GM21390 (cell line): ENCODE measurements around the gene CYSRT1.
"Not testable (repeated sequence)": the region's sequence is repeated elsewhere in the genome, so short reads cannot be mapped to it uniquely, and the experiment has no call there.

Source experiments
- ATAC-seq: cut with Tn5 transposase; IDR thresholded peaks from one replicate; pipeline ENCODE4 v1.9.1; 2021; ENCODE audit not compliant: unreplicated experiment

The CYSRT1 gene

DNA sequence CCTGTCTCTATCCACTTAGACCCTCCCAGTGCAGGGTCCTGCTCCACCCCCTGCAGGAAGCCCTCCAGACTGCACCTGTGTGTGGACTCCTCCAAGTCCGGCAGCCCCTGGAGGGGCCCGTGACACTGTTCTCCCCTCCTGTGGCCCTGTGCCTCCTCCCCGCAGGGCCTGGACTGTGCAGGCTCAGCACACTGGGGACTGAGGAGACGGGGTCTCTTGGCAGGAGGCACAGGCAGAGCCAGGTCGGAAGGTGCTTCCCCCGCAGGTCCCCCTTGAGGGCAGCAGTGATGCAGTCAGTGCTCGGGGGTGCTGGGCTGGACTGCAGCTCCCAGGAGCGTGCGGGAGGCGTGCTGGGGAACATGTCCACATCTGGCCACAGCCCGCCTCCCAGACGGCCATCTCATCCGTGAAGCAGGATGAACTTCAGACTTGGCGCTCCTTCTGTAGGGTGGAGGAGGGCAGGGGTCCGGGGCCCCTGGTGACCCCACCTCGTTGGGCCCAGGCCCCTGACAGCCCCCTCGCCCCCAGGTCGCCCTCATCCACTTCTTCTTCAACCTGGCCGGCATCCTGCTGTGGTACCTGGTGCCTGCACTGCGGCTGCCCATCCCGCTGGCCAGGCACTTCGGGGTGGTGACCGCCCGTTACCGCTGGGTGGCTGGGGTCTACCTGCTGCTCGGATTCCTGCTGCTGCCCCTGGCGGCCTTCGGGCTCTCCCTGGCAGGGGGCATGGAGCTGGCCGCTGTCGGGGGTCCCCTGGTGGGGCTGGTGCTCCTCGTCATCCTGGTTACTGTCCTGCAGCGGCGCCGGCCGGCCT is 10.7 kb downstream of the CYSRT1 start:
- no peak for ATAC-seq

- no peak for ATAC-seq
Observed at GRCh38 chr9:137236238-137236935, 11.4 kb downstream of the CYSRT1 start.

GRCh38 chr9:137236936-137237421 is 12.0 kb downstream of the CYSRT1 start:
- ATAC-seq, result no peak

GRCh38 chr9:137237759-137238726 is 13.1 kb downstream of the CYSRT1 start:
- ATAC-seq, result no peak

DNA sequence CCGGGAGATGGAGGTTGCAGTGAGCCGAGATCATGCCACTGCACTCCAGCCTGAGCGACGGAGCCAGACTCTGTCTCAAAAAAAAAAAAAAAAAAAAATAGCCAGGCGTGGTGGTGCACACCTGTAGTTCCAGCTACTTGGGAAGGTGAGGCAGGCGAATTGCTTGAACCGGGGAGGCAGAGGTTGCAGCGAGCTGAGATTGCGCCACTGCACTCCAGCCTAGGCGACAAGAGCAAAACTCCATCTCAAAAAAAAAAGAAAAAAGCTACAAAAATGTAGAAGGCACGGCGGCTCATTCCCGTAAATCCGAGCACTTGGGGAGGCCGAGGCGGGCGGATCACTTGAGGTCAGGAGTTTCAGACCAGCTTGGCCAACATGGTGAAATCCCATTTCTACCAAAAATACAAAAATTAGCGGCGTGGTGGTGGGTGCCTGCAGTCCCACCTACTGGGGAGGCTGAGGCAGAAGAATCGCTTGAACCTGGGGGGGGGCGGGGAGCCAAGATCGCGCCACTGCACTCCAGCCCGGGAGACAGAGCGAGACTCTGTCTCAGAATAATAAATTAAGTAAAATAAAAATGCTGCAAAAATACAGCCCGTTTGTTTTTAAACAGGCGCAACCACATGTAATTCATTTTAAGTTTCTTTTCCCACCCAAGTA is 14.7 kb downstream of the CYSRT1 start:
- not testable (repeated sequence) for ATAC-seq

DNA sequence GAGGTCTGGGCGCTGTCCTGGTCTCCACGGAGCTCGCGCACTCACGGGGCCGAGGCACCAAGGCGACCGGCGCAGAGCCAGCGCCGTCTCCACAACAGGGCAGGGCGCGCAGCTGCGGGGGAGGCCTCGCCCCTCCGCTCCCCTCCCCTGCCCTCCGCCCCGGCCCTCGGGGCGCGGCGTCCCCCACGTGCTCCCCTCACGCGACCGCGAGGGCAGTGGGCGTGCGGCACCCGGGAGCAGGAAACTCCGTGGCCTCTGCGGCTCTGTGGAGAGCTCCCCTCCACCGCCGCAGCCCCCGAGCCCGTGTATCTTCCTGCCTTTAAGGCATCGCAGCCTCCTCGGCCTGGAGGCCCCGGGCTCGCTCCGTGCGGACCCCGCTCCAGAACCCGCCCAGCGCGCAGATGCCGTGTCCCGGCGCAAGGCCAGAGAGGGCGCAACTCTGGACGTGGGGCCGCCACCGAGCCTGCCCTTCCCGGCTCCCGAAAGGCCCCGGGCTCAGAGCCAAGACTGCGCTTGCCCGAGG is 15.4 kb downstream of the CYSRT1 start:
- peak; percentile 28 for ATAC-seq

- ATAC-seq, result peak; percentile 70
Observed at GRCh38 chr9:137240841-137241489, 16.0 kb downstream of the CYSRT1 start, which contains the start of gene TUBB4B. Gene TUBB4B (plus strand): TSS chr9:137241287. CDS start chr9:137241361, 74 bp downstream.

- no peak for ATAC-seq
Observed at GRCh38 chr9:137241490-137242268, 16.7 kb downstream of the CYSRT1 start.

GRCh38 chr9:137242269-137243203 is 17.6 kb downstream of the CYSRT1 start:
- no peak for ATAC-seq

DNA sequence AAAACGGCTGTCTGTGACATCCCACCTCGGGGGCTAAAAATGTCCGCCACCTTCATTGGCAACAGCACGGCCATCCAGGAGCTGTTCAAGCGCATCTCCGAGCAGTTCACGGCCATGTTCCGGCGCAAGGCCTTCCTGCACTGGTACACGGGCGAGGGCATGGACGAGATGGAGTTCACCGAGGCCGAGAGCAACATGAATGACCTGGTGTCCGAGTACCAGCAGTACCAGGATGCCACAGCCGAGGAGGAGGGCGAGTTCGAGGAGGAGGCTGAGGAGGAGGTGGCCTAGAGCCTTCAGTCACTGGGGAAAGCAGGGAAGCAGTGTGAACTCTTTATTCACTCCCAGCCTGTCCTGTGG is 18.3 kb downstream of the CYSRT1 start:
- not testable (repeated sequence) for ATAC-seq

GRCh38 chr9:137243626-137244485 is 18.9 kb downstream of the CYSRT1 start:
- no peak for ATAC-seq

- no peak for ATAC-seq
Observed at GRCh38 chr9:137244486-137245449, 19.8 kb downstream of the CYSRT1 start.

- ATAC-seq, result no peak
Observed at GRCh38 chr9:137245450-137246421, 20.8 kb downstream of the CYSRT1 start.

GRCh38 chr9:137247135-137247915 is 22.4 kb downstream of the CYSRT1 start:
- ATAC-seq, result no peak
